NCI-H128 (cell line): ENCODE results near the gene PLD6.
"Not testable (repeated sequence)": the region's sequence is repeated elsewhere in the genome, so short reads cannot be mapped to it uniquely, and the experiment has no call there.

Experiments used
- DNase-seq: peaks from one replicate; lab custom pipeline; 2025; ENCODE audit not compliant: unreplicated experiment; lab: John Stamatoyannopoulos, UW

The PLD6 gene

DNA sequence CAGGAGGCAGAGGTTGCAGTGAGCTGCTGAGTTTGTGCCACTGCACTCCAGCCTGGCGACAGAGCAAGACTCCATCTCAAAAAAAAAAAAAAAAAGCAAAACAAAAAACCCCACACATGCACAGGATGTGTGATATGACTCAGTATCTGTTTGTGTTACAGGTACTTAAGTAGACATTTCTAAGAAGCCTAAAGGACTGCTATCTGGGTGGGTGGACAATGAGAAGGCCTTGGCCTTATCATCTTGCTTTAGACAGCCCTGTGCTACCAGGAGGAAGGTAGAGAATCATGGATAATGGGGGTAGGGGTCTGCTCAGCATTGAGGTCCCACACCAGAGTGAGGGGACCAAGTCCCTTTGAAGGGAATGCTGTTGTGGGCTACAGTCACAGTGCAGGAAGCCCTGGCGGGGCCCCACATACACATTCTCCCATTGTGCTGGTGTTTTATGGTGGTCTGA is 26.7 kb downstream of the PLD6 start:
- no peak for DNase-seq

DNA sequence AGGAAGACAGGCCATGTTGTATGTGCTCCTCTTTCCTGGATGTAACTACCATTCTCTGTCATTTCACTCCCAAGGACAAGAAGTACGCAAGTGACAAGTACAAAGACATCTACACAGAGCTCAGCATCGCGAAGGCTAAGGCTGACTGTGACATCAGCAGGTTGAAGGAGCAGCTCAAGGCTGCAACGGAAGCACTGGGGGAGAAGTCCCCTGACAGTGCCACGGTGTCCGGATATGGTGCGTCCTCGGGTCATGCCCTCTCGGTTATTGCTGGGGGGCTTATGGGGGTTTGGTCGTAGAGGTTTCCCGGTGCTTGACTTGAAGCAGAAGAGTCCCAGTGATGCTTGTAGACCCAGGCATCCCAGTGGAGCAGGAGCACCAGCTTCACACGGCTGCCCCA is 29.0 kb downstream of the PLD6 start:
- no peak for DNase-seq

DNA sequence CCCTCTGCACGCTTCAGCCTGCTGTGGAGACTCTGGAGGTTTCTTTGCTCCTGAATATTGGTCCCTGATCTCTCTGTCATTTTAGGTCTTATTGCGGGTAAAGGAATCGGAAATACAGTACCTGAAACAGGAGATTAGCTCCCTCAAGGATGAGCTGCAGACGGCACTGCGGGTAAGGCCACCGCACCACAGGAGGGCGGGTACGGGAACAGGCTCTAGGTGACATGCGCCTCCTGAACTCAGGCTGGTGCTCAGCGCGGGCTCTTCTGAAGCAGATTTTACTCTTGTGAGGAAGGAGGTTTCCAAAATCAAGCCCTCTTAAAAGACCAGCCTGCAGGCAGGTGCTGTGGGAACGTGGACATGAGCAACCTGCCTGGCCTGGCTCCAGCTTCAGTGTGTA is 29.8 kb downstream of the PLD6 start:
- no peak for DNase-seq

DNA sequence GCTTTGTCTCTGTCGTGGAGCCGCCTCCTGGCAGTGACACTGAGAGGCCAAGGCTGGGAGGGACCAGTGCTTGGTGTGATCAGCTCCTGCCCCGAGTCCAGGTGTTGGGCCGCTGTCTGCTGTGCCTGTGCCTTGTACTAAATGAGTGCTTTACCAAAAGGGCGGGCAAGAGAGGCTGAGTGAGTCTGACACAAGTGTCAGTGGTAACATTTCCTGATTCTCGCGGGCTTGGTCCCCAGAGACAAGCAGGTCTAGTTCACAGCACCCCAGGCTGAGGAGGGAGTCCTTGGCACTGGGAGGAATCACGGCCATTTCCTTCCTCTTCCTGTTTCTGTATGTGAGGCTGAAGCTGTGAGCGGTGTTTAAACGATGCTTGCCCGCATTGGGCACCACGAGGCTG is 30.2 kb downstream of the PLD6 start:
- no peak for DNase-seq

DNA sequence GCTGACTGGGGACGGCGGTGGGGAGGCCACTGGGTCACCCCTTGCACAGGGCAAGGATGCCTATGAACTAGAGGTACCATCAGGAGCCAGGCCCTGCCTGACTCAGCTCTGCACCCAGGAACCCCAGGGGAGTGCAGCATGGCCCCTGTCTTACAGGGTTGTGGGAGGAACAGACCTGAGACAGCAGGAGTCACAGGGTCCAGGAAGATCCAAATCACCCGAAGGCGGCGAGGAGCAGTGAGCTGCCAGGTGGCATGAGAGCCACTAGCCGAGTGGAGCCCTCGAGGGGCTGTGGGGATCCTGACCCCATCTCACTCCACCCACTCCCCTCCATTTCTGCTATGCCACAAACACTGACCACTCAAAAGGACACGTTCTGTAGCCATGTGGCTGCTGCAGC is 30.8 kb downstream of the PLD6 start:
- DNase-seq = no peak

DNA sequence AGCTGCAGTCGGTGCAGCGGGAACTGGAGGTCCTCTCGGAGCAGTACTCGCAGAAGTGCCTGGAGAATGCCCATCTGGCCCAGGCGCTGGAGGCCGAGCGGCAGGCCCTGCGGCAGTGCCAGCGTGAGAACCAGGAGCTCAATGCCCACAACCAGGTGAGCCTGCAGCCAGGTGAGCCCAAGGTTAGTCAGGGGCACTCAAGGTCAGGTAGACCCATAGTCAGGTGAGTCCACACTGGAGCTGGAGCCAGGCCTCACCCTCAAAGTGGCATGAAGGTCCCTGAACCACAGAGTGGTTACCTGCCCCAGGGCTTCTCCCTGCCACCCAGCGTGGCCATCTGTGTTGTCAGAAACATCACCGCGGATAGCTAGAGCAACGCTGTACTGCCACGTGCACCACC is 32.2 kb downstream of the PLD6 start:
- DNase-seq = no peak

DNA sequence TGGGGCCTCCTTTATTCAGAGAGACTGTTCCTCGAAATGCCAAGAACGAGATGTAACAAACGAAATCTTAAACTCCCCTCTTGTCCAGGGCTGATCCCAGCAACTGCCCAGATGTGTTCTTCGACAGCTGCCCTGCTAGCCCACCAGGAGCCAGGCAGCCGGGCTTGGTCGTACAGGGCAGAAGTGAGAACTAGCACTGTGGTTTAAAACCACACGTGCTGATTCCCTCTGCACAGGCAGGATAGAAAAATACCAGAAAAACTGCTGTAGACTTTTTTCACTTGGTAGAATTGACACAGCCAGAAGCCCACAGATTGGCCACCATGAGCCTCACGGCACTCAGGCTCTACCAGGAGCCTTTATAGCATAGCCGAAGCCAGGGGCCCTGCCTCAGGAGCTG is 33.1 kb downstream of the PLD6 start:
- no peak for DNase-seq

DNA sequence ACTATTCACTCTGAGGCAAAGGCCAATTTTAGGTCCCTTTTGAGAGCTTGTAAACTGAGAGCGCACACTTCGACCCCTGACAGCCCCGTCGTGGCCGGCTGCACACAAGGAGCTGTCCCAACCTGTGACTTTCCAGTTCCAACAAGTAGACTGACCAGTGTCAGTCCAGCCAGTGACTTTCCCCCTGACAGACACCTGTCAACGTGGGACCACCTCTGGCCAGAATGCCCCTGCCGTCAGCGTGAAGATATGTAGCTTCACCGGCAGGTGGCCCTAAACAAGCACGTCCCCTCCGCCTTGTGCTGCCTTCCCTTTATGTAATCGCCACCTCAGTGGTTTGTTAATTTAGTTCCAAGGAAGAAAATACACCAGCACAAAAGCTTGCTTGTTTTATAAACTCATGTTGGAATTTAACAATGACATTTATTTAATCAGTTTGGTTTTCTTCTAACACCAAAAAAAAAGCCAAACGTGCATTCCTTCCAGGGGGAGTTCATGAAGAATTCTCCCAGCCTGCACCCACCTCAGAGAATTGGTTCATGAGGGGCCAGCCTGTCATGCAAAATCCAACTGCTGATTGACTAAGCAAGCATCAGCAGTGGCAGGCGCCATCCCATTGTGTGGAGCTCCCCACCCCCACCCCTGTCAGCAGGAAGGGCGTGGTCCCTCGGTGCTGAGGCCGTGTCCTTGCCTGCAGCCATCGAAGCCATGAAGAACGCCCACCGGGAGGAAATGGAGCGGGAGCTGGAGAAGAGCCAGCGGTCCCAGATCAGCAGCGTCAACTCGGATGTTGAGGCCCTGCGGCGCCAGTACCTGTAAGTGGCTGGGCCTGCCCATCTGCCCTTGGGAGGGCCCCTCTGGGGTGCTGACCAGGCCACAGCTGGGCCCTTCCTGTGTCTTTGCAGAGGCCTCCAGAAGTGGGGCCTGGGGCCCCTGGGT is 33.9 kb downstream of the PLD6 start:
- DNase-seq = no peak

DNA sequence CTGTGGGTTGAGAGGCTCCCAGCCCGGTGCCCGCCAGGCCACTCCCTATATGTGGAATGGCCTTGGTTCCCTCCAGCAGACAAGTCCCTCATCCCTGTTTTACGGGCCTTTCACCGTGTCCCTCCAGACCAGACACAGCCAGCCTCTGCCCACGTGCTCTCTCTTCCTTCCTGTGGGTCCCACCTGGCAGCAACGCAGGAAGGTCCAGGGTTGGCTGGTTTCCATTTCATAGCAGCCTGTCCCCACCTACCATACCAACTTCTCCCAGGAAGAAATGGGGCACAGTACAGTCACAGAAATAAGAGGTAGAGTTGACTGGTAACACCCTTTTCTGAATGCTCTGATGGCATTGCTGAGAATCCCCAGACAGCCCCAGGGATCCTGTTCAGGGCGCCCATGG is 34.9 kb downstream of the PLD6 start:
- DNase-seq = no peak

DNA sequence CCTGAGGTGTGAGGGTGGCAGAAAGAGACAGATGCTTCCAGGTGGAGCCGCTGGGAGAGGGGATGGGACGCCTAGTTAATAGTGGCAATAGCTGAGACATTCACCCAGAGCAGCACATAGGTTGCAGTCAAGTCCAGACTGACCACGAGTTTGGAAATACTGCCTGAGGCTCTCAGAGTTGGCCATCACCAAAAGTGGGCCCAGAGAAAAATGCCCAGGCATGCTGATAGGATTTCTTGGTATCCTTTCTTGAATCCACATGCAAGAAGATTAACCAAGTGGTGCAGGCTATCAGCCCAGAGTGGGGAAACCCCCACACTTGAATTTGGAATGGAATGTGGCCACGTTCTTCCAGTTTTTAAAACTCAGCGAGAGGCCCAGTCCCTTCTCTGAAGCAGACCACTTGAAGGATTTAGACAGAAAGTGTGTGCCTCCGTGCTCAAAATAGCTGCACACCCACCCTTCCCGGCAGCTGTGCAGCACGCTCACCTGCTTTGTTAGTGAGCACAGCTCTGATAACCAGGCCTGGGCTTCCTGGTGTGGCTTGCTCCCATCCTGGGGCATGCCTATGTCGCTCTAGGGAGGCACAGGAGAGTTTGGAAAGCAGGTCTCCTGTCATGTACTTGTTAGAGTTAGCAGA is 35.7 kb downstream of the PLD6 start:
- no peak for DNase-seq

DNA sequence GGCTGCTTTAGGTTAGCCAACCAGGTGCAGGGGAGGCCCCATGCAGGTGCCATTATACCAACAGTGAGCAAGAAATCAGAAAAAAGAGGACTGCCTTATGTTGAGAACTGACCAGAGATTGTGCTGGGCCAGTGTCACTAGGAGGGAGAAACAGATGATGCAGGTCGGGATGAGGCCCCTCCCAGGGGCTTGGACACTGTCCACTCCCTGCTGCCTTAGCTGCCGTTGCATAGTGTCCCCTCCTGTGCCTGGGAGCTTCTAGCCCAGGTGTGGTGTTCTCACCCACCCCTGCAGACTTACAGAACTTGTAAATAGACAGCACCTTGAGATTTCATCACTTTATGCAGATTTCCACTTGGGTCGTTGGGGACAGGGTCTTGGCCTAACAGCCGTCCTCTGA is 36.7 kb downstream of the PLD6 start:
- DNase-seq = no peak

DNA sequence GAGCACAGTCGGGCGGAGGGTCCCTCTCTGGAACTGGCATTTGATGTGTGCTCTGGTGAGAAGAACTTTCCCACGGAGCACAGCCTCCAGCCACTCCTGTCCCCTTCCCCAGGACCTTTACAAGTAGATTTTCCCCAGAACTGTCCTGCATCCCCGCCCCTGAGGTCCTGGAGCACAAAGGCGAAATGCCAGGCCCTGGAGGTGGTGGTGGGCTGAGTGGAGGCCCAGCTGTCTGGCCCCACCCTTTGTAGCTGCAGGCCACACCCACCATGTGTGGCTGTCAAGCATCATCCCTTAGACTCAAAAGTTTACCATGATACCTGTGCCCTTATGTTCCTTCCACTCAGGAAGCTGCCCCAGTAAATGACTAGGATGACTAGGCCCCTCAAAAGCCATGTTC is 37.7 kb downstream of the PLD6 start:
- DNase-seq = no peak

DNA sequence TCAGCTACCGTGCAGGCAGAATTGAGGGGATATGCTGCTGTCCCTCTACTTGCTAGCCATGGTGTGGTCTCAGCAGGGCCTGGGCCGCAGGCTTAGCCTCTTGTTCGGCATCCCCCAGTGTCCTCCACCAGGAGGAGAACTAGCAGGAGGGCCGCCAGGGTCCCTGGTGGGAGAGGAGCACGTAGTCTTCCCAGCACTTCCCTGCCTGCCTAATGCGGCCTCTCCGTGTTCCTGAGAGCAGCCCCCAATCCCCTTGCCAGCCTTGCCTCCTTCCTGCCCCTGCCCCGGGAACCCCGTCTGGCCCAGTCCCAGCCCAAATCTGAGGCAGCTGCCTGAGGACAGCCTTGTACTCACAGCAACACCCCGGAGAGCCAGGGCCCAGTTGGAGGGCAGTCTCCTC is 38.1 kb downstream of the PLD6 start:
- no peak for DNase-seq

DNA sequence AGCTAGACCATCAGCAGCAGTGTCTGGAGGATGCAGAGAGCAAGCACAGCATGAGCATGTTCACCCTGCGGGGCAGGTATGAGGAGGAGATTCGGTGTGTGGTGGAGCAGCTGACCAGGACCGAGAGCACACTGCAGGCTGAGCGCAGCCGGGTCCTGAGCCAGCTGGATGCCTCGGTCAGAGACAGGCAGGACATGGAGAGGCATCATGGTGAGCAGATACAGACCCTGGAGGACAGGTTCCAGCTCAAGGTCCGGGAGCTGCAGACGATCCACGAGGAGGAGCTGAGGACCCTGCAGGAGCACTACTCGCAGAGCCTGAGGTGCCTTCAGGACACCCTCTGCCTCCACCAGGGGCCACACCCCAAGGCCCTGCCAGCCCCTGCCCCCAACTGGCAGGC is 38.8 kb downstream of the PLD6 start:
- DNase-seq = no peak

DNA sequence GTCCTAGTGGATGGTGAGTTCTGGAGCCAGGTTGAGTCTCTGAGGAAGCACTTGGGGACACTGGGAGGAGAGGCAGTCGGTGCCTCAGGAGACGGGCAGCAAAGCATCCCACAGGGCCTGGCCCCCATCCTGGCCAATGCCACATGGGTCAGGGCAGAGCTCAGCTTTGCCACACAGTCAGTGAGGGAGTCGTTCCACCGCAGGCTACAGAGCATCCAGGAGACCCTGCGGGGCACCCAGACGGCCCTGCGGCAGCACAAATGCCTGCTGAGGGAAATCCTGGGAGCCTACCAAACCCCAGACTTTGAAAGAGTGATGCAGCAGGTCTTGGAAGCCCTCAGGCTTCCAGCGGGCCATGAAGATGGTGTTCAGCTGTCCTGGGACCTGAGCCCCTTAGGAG is 39.7 kb downstream of the PLD6 start:
- no peak for DNase-seq

DNA sequence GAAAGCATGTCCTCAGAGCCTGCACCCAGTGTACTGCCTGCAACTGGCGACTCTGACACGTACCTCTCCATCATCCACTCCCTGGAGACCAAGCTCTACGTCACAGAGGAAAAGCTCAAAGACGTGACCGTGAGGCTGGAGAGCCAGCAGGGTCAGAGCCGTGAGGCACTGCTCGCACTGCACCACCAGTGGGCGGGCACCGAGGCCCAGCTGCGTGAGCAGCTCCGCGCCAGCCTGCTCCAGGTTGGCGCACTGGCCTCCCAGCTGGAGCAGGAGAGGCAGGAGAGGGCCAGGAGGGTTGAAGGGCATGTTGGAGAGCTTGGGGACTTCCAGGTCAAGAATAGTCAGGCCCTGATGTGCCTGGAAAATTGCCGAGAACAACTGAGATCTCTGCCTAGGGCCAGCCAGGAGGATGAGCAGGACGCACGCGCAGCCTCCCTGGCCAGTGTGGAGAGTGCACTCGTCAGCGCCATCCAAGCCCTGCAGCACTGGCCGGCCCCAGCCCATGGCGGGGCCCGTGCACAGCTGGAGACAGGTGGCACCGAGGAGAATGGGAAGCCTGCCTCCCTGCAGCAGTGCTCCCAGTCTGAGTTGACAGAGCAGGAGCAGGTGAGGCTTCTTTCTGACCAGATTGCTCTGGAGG is 40.3 kb downstream of the PLD6 start:
- DNase-seq = no peak

DNA sequence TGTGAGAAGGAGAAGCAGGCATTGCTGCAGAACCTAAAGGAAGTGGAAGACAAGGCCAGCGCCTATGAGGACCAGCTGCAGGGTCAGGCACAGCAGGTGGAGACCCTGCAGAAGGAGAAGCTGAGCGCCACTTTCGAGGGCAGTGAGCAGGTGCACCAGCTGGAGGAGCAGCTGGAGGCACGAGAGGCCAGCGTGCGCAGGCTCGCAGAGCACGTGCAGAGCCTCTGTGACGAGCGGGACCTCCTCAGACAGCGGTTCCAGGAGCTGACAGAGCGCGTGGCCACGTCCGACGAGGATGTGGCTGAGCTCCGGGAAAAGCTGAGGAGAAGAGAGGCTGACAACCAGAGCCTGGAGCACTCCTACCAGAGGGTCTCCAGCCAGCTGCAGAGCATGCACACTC is 41.5 kb downstream of the PLD6 start:
- DNase-seq = no peak

DNA sequence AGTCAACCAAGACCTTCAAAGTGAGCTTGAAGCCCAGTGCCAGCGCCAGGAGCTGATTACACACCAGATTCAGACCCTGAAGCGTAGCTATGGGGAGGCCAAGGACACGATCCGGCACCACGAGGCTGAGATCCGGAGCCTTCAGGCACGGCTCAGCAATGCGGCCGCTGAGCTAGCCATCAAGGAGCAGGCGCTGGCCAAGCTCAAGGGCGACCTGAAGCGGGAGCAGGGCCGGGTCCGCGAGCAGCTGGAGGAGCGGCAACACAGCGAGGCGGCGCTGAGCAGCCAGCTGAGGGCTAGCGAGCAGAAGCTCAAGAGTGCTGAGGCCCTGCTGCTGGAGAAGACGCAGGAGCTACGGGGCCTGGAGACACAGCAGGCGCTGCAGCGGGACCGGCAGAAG is 42.0 kb downstream of the PLD6 start:
- no peak for DNase-seq

DNA sequence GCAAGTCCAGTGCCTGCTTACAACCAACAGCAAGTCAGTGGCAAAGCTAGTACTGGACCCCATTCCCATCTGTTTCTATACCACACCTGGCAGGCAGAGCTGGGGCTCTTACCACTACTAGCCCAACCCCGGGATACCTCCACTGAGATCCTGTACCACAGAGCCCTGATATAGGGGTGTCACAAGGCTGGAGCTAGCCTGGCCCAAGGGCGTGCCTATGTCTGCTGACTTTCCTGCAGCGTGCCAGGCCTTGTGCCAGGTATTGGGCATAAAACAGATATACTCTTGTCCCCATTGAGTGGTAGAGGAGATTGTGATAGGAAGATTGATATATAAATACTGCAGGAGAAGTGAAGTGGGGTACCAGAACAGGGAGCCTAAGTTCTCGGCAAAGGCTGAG is 44.4 kb downstream of the PLD6 start:
- DNase-seq = no peak

DNA sequence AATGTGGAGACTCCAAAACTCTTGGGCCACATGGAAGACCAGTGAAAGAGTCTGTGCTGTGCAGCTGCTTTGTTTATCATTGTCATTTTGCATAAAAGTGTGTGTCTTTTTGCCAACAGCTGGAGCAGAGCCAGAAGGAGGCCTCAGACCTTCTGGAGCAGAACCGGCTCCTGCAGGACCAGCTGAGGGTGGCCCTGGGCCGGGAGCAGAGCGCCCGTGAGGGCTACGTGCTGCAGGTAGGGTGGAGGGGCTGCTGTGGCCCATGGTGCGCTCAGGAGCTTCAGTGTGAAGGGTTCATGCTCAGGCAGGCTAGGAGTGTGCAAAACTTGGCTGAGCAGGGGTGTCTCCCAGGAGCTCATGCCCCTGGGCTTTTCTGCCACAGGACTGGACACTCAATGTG is 45.0 kb downstream of the PLD6 start:
- DNase-seq = no peak

DNA sequence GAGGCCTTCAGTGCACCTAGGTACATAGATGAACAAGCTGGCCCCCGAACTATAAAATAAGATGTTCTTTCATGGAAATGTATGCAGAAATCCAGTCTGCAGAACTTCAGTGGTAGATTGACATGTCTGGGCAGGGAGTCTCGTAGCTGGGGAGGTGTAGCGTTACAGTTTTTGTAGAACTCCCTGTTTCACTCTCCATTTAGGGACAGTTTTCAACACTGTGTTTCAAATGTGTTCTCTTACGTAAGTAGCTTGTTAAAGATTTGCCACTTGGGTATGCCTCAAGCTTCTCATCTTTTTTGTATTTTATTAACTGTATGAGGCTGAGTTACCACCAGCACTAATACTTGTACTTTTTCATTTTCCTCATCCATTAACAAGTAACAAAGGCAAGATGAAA is 46.6 kb downstream of the PLD6 start:
- DNase-seq = no peak

DNA sequence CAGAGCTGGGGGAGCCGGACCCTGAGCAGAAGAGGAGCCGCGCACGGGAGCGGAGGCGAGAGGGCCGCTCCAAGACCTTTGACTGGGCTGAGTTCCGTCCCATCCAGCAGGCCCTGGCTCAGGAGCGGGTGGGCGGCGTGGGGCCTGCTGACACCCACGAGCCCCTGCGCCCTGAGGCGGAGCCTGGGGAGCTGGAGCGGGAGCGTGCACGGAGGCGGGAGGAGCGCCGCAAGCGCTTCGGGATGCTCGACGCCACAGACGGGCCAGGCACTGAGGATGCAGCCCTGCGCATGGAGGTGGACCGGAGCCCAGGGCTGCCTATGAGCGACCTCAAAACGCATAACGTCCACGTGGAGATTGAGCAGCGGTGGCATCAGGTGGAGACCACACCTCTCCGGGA is 47.6 kb downstream of the PLD6 start:
- DNase-seq = not testable (repeated sequence)
